SH-SY5Y (cell line): ENCODE results near the gene TAF1A.

Source experiments
- GATA2 ChIP-seq: IDR thresholded peaks from 2 replicates; pipeline ENCODE4 v1.6.1; 2011; ENCODE audit warnings: mild to moderate bottlenecking, low read depth, low read length
- GATA3 ChIP-seq: IDR thresholded peaks from 2 replicates; pipeline ENCODE4 v1.6.1; 2011; ENCODE audit warnings: low read depth, mild to moderate bottlenecking, low read length, moderate library complexity

TAF1A gene

GRCh38 chr1:222529181-222529580 lies 60.6 kb downstream of the TAF1A start:
- TF ChIP-seq GATA3: no peak
- TF ChIP-seq GATA2: no peak

- TF ChIP-seq GATA2: no peak
- TF ChIP-seq GATA3: no peak
These were observed 63.8 kb downstream of the TAF1A start for GRCh38 chr1:222525951-222526350.

- TF ChIP-seq GATA3 (no peak), GATA2 (no peak)
These were observed 65.9 kb downstream of the TAF1A start for GRCh38 chr1:222523852-222524251.

DNA sequence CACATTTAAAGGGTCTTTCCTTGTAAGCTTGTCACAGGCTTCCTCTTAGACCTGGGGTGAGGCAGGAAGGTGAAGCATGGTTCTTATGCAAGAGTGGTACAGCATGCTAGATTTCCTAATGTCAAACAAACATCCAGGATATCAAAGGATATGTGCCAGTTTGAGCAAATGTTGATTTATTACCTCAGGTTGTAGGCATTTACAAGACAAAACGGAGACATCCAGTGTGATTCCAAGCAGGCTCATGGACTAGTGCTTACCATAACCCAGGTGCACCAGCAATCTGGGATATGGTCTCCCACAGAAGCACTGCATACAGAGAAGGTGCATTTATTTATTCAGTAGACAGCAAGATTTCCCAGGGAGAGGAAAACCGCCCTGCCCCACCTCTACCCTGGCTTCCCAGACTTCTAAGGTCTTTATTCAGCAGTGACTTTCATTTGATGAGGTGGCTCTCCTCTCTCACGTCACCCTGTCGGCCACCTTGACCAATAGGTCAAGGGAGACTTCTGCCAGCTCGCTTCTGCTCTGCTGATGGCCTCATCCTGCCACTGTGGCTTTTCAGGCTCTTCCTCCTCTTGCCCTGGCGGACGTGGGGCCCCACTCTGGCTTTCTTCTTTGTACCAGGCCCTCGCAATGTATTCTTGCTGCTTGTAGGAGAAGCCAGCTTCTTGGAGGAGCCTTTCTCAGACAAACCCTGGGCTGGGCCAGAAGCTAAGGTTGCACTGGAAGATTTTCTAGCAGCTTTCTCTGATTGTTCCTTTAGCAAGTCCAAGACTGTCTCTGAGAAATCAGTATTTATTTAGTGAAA lies 67.4 kb downstream of the TAF1A start:
- TF ChIP-seq GATA2 (no peak), GATA3 (no peak)

GRCh38 chr1:222521299-222522104 lies 68.2 kb downstream of the TAF1A start:
- TF ChIP-seq GATA2 (no peak), GATA3 (no peak)
